ENCODE results near the gene COL18A1.
"Not testable (repeated sequence)": the region's sequence is repeated elsewhere in the genome, so short reads cannot be mapped to it uniquely, and the experiment has no call there.

The COL18A1 gene

DNA sequence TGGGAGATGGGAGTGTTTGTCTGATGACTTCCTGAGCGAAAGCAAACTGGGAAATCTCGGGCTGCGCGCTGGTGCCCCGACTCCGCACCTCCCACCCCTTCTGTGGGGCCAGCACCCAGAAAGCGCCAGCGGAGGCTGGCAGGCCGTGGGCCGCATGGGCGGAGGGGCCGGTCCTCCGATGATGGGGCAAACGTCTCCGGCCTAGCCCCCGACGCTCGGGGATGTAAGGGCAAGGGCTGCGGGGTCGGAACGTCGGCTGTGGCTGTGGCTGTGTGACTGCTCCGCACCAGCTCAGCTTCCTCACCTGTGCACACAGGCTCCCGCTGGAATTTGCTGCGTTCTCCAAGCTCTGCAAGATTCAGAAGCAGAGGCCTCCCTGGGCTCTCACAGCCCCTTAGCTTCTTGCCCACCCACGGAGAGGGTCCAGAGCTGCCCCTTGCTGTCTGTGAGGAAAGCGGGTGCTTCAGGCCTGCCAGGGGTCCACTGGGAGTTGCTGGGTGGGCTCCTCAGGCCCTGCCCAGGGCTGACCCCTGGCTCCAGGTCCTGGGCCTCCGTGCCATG is 35.0 kb downstream of the COL18A1 start:
- no peak overlapping the region for H3K27ac ChIP-seq
- TF ChIP-seq, protein P1, sequence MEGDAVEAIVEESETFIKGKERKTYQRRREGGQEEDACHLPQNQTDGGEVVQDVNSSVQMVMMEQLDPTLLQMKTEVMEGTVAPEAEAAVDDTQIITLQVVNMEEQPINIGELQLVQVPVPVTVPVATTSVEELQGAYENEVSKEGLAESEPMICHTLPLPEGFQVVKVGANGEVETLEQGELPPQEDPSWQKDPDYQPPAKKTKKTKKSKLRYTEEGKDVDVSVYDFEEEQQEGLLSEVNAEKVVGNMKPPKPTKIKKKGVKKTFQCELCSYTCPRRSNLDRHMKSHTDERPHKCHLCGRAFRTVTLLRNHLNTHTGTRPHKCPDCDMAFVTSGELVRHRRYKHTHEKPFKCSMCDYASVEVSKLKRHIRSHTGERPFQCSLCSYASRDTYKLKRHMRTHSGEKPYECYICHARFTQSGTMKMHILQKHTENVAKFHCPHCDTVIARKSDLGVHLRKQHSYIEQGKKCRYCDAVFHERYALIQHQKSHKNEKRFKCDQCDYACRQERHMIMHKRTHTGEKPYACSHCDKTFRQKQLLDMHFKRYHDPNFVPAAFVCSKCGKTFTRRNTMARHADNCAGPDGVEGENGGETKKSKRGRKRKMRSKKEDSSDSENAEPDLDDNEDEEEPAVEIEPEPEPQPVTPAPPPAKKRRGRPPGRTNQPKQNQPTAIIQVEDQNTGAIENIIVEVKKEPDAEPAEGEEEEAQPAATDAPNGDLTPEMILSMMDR (conservative IDR thresholded peaks at IDR 0.05), result no peak

DNA sequence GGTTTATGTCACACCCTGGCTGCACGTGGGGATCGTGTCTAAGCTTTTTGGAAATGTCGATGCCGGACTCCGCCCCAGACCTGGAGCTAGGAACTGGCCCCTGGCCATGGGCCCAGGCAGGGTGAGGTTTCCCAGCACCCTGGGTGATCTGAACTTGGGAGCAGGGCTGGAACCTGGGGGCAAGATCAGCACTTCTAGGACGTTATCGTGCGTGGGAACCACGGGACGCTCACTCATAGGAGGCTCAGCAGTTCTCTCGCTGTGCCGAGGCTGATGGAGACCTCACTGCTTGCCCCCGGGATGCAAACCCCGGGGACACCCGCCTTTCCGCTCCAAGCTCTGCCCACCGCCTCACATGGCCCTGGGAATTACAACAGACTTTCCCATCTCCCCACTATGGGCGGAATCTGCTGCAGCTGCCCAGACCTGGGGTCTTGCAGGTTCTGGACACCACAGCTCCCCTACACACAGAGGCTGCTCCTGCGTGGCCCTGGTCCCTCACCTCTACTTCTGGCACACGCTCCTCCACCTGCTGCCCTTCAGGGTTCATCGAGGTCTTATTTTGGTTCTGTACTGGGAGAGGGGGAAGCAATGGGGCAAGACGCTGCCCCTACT is 35.9 kb downstream of the COL18A1 start:
- no peak for TF ChIP-seq ZFX (IDR thresholded peaks at IDR 0.05)
- TF ChIP-seq, protein P1 (conservative IDR thresholded peaks at IDR 0.05), result no peak

DNA sequence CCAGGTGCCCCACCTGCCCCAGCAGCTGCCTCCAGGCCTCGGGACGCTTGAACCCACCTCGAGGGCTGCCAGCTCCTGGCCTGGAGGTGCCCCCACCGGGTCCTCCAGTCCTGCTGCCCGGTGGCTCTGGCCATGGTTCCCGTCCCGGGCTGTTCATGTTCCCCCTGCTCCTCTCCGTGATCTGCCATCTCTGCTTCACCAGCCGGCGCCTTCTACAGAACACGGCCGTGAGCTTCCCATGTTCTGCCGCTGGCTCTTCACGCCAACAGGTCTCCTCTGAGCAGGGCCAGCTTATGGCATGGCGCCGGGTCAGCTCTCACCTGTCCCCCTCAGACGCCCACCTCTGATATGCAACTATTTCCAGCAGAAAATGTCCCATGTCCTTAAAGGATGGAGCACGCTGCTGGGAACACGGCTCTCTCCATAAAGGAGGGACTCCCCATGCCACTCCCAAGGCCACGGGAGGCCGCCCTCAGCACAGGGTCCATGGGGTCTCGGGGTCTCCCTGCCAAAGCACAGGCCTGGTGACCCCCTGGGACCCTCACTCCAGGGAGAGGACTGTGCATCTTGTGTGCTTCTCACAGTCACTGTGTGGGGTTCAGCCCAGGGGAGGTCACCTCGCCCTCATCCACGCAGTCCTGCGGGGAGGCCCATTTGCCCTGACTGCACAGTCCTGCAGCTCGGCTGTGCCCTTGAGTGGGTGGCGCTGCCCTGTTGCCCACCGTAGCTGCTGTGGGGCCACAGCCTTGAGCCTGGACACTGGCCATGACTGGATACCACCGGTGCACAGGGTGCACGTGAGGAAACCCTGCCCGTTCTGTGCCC is 36.7 kb downstream of the COL18A1 start:
- no peak overlapping the region for H3K27ac ChIP-seq
- TF ChIP-seq ZFX (IDR thresholded peaks at IDR 0.05), result no peak
- TF ChIP-seq, protein P1 (conservative IDR thresholded peaks at IDR 0.05), result no peak

More for the DNA sequence above, 35.9 kb downstream of the COL18A1 start:
- no peak overlapping the region for H3K27ac ChIP-seq

DNA sequence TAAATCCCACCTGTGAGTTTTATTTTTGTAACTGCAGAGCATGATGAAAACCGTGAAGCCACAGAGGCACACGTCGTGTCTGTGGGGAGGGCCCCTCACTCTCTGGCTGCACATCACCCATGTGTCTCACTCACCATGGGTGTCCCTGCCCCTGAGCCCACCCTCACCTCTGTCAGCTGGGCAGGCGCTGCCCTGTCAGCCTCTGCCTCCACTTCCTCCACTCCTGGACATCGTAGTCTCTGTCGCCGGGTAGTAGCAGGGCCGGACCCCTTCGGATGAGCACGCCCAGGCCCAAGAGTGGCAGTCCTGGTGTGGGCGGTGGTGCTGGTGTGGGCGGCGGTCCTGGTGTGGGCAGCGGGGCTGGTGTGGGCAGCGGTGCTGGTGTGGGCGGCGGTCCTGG is 37.3 kb downstream of the COL18A1 start:
- H3K27ac ChIP-seq, result no peak overlapping the region
- TF ChIP-seq, protein P1 (conservative IDR thresholded peaks at IDR 0.05), result no peak
- TF ChIP-seq ZFX (IDR thresholded peaks at IDR 0.05), result no peak

DNA sequence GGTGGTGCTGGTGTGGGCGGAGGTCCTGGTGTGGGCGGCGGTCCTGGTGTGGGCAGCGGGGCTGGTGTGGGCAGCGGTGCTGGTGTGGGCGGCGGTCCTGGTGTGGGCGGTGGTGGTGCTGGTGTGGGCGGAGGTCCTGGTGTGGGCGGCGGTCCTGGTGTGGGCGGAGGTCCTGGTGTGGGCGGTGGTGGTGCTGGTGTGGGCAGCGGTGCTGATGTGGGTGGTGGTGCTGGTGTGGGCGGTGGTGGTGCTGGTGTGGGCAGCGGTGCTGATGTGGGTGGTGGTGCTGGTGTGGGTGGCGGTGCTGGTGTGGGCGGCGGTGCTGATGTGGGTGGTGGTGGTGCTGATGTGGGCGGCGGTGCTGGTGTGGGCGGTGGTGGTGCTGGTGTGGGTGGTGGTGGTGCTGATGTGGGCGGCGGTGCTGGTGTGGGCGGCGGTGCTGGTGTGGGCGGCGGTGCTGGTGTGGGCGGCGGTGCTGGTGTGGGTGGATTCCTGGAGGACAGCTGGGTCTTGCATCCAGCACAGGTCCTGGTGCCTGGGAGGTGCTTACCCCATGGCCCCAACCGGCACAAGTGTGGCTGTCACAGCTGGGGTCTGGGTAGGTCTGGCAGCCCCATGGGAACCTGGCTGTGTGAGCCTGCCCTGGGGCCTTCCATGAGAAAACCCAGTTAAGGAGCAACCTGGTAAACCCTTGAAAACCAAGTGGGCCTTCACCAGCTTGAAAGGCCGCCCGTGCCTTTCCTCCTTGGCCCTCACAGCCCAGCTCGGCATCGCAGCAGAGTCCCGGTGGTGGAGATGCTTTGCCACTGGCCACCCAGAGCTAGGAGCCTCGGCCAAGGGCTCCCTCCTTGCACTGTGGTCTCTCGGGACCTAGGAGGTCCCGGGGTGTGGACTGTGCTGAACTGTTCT is 38.0 kb downstream of the COL18A1 start:
- H3K27ac ChIP-seq, result not testable (repeated sequence)

DNA sequence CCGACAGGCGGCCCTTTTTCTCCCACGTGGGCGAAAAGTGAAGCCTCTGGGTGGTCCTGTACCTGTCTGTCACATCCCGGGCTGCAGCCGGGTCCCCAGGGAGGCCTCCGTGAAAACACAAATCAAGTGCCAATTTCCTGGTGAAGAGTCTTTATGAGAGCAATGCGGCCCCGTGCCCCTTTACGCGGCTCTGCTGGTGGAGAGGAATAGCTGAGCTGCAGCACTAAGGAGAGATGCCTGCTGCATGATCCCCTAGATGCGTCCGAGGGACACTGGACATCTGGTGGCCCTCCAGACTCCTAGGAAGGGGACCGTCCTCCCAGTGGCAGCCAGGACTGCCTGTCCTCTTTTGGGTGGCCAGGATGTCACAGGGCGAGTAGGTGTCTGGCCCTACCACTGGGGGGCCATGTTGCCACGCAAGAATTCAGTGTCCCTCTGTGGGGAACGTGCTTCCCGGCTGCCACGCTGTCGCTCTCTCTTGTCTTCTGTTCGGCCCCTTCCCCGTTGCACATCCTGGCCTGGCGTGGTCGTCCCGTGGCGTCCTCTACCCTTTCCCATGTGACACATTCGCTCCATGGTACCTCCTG is 38.7 kb downstream of the COL18A1 start:
- H3K27ac ChIP-seq, result no peak overlapping the region
- TF ChIP-seq, protein P1 (conservative IDR thresholded peaks at IDR 0.05), result no peak
- TF ChIP-seq ZFX (IDR thresholded peaks at IDR 0.05), result no peak

DNA sequence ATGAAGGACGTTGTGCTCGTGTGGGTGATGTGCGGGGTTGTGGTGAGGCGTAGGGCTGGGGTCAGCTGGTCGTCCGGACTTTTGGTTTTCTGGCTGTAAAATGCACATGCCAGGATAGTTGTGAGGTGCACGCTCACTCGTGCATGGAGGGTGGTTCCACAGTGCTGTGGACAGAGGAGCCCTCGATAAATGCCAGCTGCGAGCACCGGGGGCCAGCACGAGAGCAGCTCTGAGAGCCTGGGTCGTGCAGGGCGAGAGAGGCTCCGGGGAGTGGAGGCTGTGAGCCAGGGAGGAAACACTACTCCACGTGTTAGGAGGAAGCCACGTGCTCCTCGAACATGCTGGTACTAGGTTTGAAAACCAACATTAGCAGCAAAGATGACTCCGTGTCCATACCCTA is 39.4 kb downstream of the COL18A1 start:
- no peak for TF ChIP-seq ZFX (IDR thresholded peaks at IDR 0.05)
- TF ChIP-seq, protein P1 (conservative IDR thresholded peaks at IDR 0.05), result no peak
- H3K27ac ChIP-seq, result no peak overlapping the region
